T-helper 9 cell (primary cell): ENCODE measurements around the gene PIK3R2.
"Not testable (repeated sequence)": the region's sequence is repeated elsewhere in the genome, so short reads cannot be mapped to it uniquely, and the experiment has no call there.

Source experiments
- DNase-seq: peaks from one replicate; pipeline ENCODE4 v3.0.0-alpha.2; 2020

The PIK3R2 gene

GRCh38 chr19:18156268-18156667 is 3.3 kb downstream of the PIK3R2 start:
- no peak for DNase-seq

DNA sequence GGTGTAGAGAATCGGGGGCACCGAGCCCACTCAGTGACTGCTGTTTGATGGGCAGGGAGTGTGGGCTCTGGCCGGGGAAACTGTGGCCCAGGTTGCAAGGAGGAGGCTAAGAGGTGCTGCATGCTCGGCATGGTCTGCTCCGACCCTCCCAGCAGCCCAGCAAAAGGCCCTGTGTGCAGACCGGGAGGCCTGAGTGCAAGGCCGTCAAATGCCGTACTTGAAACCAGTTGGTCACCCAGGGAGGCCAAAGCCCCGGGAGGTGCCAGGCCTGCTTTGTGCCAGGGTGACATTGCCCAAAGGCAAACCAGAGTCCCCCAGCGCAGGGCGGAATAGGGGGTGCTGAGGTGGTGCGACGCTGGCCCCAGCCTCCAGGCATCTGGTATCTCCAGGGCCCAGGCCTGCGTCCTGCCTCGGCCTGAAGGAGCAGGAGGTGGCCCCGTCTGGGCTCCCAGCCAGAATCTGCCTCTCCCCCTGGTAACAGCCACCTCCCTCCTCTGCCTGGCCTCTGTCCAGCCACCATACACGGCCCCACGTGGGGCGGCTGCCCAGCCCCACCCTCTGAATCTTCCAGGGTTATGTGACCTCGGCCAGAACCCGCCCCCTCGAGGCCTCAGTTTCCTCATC is 4.0 kb downstream of the PIK3R2 start:
- no peak for DNase-seq

GRCh38 chr19:18157465-18158063 is 4.6 kb downstream of the PIK3R2 start:
- DNase-seq = no peak

DNA sequence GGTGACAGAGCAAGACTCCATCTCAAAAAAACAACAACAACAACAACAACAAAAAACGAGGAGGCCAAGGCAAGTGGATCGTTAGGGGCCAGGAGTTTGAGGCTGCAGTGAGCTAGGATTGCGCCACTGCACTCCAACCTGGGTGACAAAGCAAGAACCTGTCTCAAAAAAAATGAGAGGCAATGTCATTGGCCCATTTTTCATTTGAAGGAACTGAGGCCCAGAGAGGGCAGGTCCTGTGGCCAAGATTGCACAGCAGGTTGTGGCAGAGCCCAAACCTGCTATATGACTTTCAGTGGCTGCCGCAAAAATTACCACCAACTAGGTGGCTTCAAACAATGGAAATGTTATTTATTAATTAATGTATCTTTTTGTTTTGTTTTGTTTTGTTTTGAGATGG is 5.5 kb downstream of the PIK3R2 start:
- no peak for DNase-seq

GRCh38 chr19:18159059-18159616 is 6.2 kb downstream of the PIK3R2 start:
- not testable (repeated sequence) for DNase-seq

- no peak for DNase-seq
Observed at GRCh38 chr19:18159810-18160209, 6.8 kb downstream of the PIK3R2 start.

DNA sequence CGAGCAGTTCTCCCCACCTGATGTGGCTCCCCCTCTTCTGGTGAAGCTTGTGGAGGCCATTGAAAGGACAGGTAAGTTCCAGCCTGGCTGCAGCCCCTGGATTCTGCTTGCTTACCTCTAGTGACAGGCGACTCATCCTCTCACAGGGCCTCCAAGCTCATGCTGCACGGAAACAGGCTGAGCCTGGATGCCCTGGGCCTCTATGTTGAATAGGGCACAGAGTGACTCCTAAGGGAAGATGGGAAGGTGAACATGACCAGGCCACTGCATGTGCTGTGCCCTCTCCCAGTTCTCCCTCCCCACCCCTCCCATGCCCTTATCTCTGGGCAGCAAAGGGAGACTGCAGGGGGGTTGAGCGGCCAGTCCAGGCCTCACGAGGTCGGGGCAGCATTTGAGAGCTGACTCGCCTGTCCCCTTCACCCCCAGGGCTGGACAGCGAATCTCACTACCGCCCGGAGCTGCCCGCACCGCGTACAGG is 7.6 kb downstream of the PIK3R2 start:
- no peak for DNase-seq

GRCh38 chr19:18160971-18161635 is 8.1 kb downstream of the PIK3R2 start:
- DNase-seq = peak; percentile 81

DNA sequence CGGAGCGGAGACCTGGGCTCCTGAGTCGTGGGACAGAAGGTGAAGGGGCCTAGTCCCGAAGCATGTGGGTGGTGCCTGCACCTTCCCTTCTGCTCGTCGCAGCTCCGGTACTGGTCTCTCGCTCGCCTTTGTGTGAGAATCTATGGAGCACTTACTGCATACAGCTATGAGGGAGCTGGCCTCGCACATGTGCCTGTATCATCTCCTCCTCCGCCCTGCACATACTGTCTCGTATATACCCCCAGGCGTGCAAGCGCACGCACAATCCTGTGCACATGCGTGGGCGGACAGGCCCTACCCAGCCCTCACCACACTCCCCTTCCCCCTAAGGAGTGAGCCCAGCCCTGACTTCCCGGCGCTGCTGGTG is 8.7 kb downstream of the PIK3R2 start:
- no peak for DNase-seq

GRCh38 chr19:18164072-18164471 is 11.1 kb downstream of the PIK3R2 start:
- no peak for DNase-seq

DNA sequence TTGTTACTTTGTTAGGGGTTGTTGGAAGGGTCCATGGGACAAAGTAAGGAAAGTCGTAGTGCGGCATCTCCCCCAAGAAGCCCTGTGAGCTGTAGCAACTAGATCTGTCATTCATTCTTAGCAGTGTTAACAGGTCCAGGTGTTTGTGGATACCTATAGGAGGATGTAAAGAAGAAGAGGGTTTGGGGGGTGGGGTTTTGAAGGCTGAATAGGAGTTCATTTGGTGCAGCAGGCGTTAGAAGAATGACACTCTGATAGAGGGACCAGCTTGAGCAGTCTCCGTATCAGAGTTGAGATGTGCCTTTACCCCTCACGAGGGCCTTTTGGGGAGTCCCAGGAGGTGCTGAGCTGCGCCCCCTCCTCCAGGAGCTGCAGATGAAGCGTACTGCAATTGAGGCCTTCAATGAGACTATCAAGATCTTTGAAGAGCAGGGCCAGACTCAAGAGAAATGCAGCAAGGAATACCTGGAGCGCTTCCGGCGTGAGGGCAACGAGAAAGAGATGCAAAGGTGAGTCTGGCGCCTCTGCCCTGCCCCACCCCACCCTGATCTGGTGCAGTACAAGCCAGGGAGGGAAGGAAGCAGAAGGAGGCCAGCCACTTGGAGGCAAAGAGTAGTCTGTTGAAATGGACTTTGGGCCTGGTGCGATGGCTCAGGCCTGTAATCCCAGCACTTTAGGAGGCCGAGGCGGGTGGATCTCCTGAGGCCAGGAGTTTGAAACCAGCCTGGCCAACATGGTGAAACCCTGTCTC is 13.0 kb downstream of the PIK3R2 start:
- DNase-seq = no peak

GRCh38 chr19:18167011-18167410 is 14.0 kb downstream of the PIK3R2 start:
- no peak for DNase-seq

DNA sequence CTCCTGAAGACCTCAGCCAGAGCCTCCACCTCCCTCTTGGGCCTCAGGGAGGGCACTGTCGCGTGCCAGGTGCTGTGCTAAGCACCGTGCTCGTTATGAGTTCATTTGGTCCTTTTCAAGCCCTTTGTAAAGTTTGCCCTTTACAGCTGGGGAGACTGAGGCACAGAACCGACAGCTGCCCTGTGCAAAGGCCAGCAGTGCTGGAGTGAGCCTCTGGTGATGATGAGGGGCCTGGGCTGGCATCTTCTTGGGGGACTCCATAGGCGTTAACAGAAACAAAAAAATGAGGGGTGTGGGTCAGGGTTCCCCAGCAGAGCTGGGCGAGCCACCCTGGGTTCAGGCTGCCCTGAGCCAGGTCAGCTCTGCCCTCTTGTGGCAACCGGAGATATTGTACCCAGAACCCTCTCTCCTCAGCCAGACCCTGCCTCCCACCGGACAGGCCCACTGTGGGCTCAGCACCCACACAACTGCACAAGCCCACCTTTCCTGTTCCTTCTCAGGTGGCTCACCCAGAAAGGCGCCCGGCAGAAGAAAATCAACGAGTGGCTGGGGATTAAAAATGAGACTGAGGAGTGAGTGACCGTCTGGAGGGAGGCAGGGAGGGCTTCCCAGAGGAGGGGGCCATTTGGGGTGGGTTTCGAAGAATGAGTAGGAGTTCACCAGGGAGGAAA is 15.1 kb downstream of the PIK3R2 start:
- DNase-seq = peak; percentile 46

DNA sequence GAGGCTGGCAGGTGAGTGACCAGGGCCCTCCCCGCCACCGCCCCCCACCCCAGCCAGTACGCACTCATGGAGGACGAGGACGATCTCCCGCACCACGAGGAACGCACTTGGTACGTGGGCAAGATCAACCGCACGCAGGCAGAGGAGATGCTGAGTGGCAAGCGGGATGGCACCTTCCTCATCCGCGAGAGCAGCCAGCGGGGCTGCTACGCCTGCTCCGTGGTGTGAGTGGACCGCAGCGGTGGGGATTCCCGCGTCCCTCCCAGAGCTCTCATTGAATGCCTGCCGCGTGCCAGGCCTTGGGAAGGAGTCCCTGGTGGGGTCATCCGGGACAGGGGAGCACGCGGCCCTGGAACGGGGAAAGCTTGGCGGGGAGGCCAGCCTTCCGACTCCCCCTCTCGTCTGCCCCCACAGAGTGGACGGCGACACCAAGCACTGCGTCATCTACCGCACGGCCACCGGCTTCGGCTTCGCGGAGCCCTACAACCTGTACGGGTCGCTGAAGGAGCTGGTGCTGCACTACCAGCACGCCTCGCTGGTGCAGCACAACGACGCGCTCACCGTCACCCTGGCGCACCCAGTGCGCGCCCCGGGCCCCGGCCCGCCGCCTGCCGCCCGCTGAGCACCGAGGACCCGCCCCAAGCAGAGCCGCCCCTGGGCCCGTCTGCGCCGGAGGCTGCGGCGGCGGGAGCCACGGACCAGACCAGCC is 15.9 kb downstream of the PIK3R2 start:
- DNase-seq = no peak

DNA sequence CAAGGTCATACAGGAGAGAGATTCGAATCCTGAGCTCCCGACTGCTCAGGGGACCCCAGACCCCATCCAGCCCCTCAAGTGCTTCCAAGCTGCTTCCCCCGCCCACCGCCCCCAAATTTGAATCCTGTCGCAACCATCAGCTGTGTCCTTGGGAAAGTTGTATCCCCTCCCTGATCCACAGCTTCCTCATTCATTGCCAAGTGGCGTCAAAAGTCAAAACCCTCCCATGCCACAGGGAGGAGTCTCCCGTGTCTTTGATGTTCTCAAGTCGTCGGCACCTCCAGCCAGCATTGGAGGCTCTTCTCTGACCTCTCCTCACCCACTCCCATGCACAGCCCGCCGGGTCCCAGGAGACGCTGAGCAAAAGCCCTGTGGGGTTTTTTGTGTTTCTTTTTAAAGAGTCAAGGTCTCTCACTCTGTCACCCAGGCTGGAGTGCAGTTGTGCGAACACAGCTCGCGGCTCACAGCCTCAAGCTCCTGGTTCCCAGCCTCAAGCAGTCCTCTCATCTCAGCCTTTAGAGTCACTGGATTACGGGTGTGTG is 17.8 kb downstream of the PIK3R2 start:
- DNase-seq = no peak

DNA sequence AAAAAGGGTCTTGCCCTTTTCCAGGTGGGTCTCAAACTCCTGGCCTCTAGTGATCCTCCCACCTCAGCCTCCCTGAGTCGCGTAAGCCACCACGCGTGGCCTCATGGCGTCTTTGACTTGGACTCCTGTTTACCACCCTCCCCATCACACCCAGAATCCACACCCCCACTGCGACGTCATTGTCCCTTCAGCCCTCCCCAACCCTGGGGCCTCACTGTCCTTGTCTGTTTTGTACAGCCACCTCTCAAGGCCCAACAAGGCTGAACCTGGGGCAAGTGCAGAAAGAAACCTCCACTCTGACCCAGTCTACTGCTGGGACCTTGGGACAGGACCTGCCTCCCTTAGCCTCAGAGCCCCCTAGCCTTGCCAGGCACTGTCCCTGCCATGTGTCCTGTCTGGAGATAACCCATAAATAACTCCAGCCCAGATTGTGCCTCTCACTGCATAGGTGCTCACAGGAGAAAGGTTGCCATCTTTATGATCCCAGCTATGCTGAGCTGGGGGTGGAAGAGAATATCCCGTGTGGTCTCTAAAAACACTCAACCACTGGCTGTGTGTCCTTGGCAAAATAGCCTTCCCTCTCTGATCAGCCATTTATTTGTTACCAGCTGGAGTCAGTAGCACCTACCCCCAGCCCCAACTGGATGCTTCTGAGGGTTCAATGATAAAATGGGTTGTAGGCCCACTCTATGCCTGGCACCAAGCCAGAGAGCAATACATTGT is 18.8 kb downstream of the PIK3R2 start:
- no peak for DNase-seq

- DNase-seq = no peak
Observed at GRCh38 chr19:18172331-18173053, 19.5 kb downstream of the PIK3R2 start.

DNA sequence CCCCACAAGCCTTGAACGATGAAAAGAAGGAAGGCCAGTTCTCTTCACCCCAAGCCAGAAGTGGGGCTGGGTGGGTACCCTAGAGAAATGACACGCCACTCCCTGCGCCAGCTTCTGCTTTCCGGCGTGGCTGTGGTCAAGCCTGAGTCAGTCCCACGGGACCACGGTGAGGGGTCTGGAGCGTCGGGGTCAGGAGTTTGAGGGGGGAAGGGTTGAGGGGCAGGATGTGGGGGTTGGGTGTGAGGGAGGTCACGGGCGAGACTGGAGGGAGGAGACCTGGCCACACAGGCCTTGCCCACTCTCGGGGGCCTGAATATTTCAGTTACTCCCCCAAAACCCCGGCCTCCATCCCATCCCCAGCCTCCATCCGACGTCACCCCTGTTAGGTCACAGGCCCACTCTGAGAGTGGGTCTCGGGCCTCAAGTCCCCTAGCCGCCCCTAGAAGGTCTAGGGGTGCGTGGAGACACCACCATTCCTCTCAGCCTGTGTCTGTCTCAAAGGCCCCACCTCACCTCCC is 20.1 kb downstream of the PIK3R2 start:
- no peak for DNase-seq

GRCh38 chr19:18173572-18174288 is 20.8 kb downstream of the PIK3R2 start, which contains the start of gene IFI30:
Gene IFI30, plus strand, starts transcription at chr19:18173813. Its CDS starts 29 bp downstream, at chr19:18173842.
- peak; percentile 47 for DNase-seq
